Spleen (tissue), 11 donors: ENCODE measurements around the gene ZNF518B. TPM values are rescaled to one million over a fixed set of nuclear protein-coding genes. Genes with fewer than 3 reads are reported as not detected.

Experiments
- DNase-seq: peaks from one replicate; pipeline ENCODE4 v3.0.0-alpha.2; 2020
- H3K27ac ChIP-seq, 8 donors: fragments of 200-600 bp; sonication (generic) in 7 of 8; 1 replicate in 4 of 8; 2 replicates in 4 of 8; pipeline versions ENCODE4 v1.5.0 to v1.8.0; 2016 to 2021; ENCODE audit warnings: inconsistent platforms in 4 of 8, mild to moderate bottlenecking in 4 of 8, moderate library complexity in 1 of 8
- H3K27me3 ChIP-seq, 7 donors: fragments of 200-600 bp; sonication (generic) in 6 of 7; replicated peaks in 1 of 7; 1 replicate in 4 of 7; 2 replicates in 3 of 7; pipeline versions ENCODE4 v1.5.0 to v1.8.0; 2016 to 2021; ENCODE audit warnings: inconsistent platforms in 3 of 7, mild to moderate bottlenecking in 1 of 7
- H3K36me3 ChIP-seq, 6 donors: fragments of 200-600 bp; sonication (generic) in 5 of 6; 1 replicate in 4 of 6; 2 replicates in 2 of 6; pipeline versions ENCODE4 v1.5.0 to v1.8.0; 2016 to 2021; ENCODE audit warnings: inconsistent platforms in 2 of 6
- H3K4me1 ChIP-seq, 6 donors: fragments of 200-600 bp; sonication (generic) in 5 of 6; 1 replicate in 3 of 6; 2 replicates in 3 of 6; pipeline versions ENCODE4 v1.5.0 to v1.8.0; 2016 to 2021; ENCODE audit warnings: inconsistent platforms in 3 of 6
- H3K4me3 ChIP-seq, 8 donors: fragments of 200-600 bp; sonication (generic) in 7 of 8; 1 replicate in 4 of 8; 2 replicates in 4 of 8; pipeline versions ENCODE4 v1.5.0 to v1.8.0; 2016 to 2021; ENCODE audit warnings: inconsistent platforms in 4 of 8, mild to moderate bottlenecking in 4 of 8, moderate library complexity in 2 of 8
- H3K9me3 ChIP-seq, 8 donors: fragments of 200-600 bp; sonication (generic) in 7 of 8; 1 replicate in 4 of 8; 2 replicates in 4 of 8; pipeline versions ENCODE4 v1.5.0 to v1.8.0; 2016 to 2021; ENCODE audit warnings: inconsistent platforms in 4 of 8
- CTCF ChIP-seq, 11 experiments: fragments of 200-600 bp in 7 of 11; fragments of 450-650 bp in 4 of 11; sonication (generic) in 4 of 11; IDR thresholded peaks in 8 of 11; conservative IDR thresholded peaks in 3 of 11; 1 replicate in 7 of 11; 2 replicates in 4 of 11; pipeline versions ENCODE4 v1.4.0 to v1.8.0; 2016 to 2021; ENCODE audit warnings: antibody characterized with exemption in 11 of 11, inconsistent platforms in 4 of 11, mild to moderate bottlenecking in 1 of 11
- POLR2A ChIP-seq, 3 donors: fragments of 450-650 bp; IDR thresholded peaks; one replicate each; pipeline ENCODE4 v1.5.1; 2017; ENCODE audit warnings: antibody characterized with exemption in 3 of 3, mild to moderate bottlenecking in 1 of 3
- POLR2AphosphoS5 ChIP-seq, 3 donors: sonication (generic); formaldehyde crosslinking; IDR thresholded peaks; one replicate each; pipeline ENCODE4 v1.5.1; 2017; ENCODE audit warnings: antibody characterized with exemption in 3 of 3
- WGBS, 5 donors: extraction: QIAGEN DNeasy Blood & Tissue Kit in 3 of 5; methylation state at CpG; one replicate each; pipeline versions ENCODE4 v1.1.5 to v1.1.7; 2013 to 2018; 5-methylcytosine and 5-hydroxymethylcytosine counted together
- intact Hi-C: fragments of 100-400 bp; cut with DNase I; formaldehyde crosslinking; loops from one replicate; pipeline ENCODE4 v1.15.0; 2023; ENCODE audit warnings: low total_unique reads
- polyA plus RNA-seq, 3 donors: library from polyadenylated mRNA; stranded (reverse); fragments of 200-250 nt; gene quantifications; one replicate each; pipeline ENCODE4 v1.2.1, GENCODE V29; 2013
- total RNA-seq, 7 donors: library from RNA; depleted of rRNA in 3 of 7; stranded (reverse); fragments of >200 nt in 3 of 7; fragmentation: NEBNext Ultra II Directional in 4 of 7; extraction: Animal tissue kit (Norgen Biotek cat#: 25700) in 4 of 7; gene quantifications; one replicate each; pipeline versions ENCODE4 v1.1.0 to v1.2.1, GENCODE V29; 2016 to 2021
- donor health status: healthy with polysubstance abuse.
- donor health status: DM: no; HTN: no; CAD: no; lungs with moderate emphysema.
- donor health status: DM: no; HTN: no; CAD: no.
- donor health status: Bipolar disorder and iron deficiency.
- donor health status: healthy.
- donor health status: DM: no; HTN: no; CAD: no.
- donor health status: DM: yes; HTN: yes; CAD: no.

ZNF518B gene
- total and polyA plus RNA-seq, 10 donors: 4.9 to 61.9 (median 22.6) TPM

- H3K4me3 ChIP-seq: peak overlapping the region in 7 of 8 donors; percentile 8 to 67 (median 32)
Measured at GRCh38 chr4:10461850-10462400, 4.7 kb upstream of the ZNF518B start.

GRCh38 chr4:10461091-10461849 is 4.0 kb upstream of the ZNF518B start:
- intact Hi-C loops: no loop called here
- peak; percentile 94 for DNase-seq
- TF ChIP-seq POLR2AphosphoS5 (IDR thresholded peaks at IDR 0.05) (peak; percentile 22 to 61 (median 46)), CTCF (IDR thresholded peaks at IDR 0.05 in 8 of 11, conservative IDR thresholded peaks at IDR 0.05 in 3 of 11) (peak; percentile 70 to 100 (median 97)), POLR2A (IDR thresholded peaks at IDR 0.05) (no peak)
- Histone ChIP-seq H3K4me1 (peaks cover 3 to 27% (median 19%) of the 10 kb centered on the region in 6 donors), H3K9me3 (peaks cover 0 to 5% (median 0%) of the 10 kb centered on the region in 8 donors), H3K27me3 (peaks cover 0 to 69% (median 21%) of the 10 kb centered on the region in 7 donors), H3K4me3 (peak overlapping the region; percentile 8 to 67 (median 28)), H3K36me3 (no peaks in the 10 kb centered on the region), H3K27ac (no peak overlapping the region)
- WGBS, 5 donors: 4 to 6% (median 6%) methylated on average over 24 to 72 of the region's 72 CpGs

More at GRCh38 chr4:10461850-10462400, 4.7 kb upstream of the ZNF518B start:
- intact Hi-C loops: no loop called here
- Histone ChIP-seq H3K27me3 (peaks cover 0 to 73% (median 21%) of the 10 kb centered on the region in 7 donors), H3K4me1 (peaks cover 3 to 23% (median 16%) of the 10 kb centered on the region in 6 donors), H3K36me3 (no peaks in the 10 kb centered on the region), H3K9me3 (peaks cover 0 to 5% (median 0%) of the 10 kb centered on the region in 8 donors), H3K27ac (no peak overlapping the region)
- no peak for DNase-seq
- TF ChIP-seq POLR2AphosphoS5 (IDR thresholded peaks at IDR 0.05) (no peak), CTCF (IDR thresholded peaks at IDR 0.05 in 8 of 11, conservative IDR thresholded peaks at IDR 0.05 in 3 of 11) (no peak), POLR2A (IDR thresholded peaks at IDR 0.05) (no peak)
- 47 to 52% (median 49%) methylated on average over 27 of the region's 27 CpGs for WGBS, 5 donors

DNA sequence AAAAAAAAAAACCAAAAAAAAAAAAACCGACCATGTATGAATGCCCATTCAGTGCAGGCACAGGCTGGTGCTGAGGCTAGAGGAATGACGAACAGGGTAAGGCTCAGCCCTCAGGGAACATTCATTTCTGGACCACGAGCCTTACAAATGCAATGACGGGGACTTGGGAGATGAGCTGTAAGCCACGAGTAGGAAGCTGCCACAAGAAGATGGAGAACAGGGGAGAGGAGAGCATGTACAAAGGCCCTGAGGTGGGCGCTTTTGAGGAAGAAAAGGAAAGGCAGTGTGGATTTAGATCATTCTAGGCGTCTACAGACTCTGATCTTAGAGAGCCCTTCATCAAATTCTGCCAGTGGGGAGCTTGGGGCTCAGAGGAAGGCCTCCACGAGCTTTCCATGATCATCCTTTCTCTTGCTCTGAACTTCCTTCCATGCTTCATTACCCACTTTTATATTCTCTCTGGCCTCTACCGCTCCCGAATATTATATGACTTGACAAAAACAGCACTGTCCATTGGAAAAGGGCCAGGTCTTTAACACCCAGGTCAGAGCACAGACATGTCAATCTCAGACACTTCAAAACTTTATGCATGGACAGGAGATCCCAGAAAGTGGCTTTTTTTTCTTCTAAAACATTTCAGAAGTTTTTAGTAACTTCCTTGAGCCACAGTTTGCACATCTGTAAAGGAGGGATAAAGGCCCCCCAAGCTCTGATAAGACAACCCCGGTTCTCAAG is 3.3 kb upstream of the ZNF518B start:
- Histone ChIP-seq H3K4me1 (peaks cover 3 to 35% (median 26%) of the 10 kb centered on the region in 6 donors), H3K9me3 (peaks cover 0 to 5% (median 0%) of the 10 kb centered on the region in 8 donors), H3K4me3 (peak overlapping the region in 4 of 8 donors; percentile 32 to 67 (median 39)), H3K27ac (no peak overlapping the region), H3K36me3 (no peaks in the 10 kb centered on the region), H3K27me3 (peaks cover 0 to 69% (median 21%) of the 10 kb centered on the region in 7 donors)
- WGBS, 5 donors: 71 to 84% (median 81%) methylated on average over 11 of the region's 11 CpGs
- intact Hi-C loops: no loop called here
- DNase-seq: no peak
- TF ChIP-seq POLR2AphosphoS5 (IDR thresholded peaks at IDR 0.05) (no peak), CTCF (IDR thresholded peaks at IDR 0.05 in 8 of 11, conservative IDR thresholded peaks at IDR 0.05 in 3 of 11) (no peak), POLR2A (IDR thresholded peaks at IDR 0.05) (no peak)
